Measurements from ENCODE around the gene SH3TC2. TPM values are rescaled to one million over a fixed set of nuclear protein-coding genes. Genes with fewer than 3 reads are reported as not detected.
A peak's percentile ranks its signal among the peaks of the same experiment; 100 is the strongest.

SH3TC2 gene
- total RNA-seq, 1 experiment from 2014 or later: 32.0 TPM

- no peak for TF ChIP-seq EZH2phosphoT487 (IDR thresholded peaks at IDR 0.05; ENCODE audit: borderline replicate concordance, low read length)
- TF ChIP-seq CTCF (conservative IDR thresholded peaks at IDR 0.05; ENCODE audit: low read depth, low read length): no peak
- no peak for TF ChIP-seq EZH2 (IDR thresholded peaks at IDR 0.05; ENCODE audit: low read length, unreplicated experiment)
- no TSS peak for BruUV-seq (replicated peaks)
- no peak overlapping the region for H3K4me3 ChIP-seq (ENCODE audit: low read length)
- H3K79me2 ChIP-seq (ENCODE audit: low read length): no peaks in the 10 kb centered on the region
- H2AFZ ChIP-seq (ENCODE audit: low read length): no peak overlapping the region; the same call in 1 of the 2 replicates
- CTCF ChIA-PET: interaction anchor here (0.9 to 3.4 kb wide), 11 partner anchors 27 to 265 kb away, joined by 3 to 17 read pairs (median 7); no protein-coding TSS in a partner anchor
- peaks cover 58% of the 10 kb centered on the region for H3K4me1 ChIP-seq (ENCODE audit: insufficient read depth, low read length)
- H4K20me1 ChIP-seq (ENCODE audit: low read length): no peaks in the 10 kb centered on the region
- no peaks in the 10 kb centered on the region for H3K36me3 ChIP-seq (ENCODE audit: low read depth, low read length)
- intact Hi-C loops (cut with micrococcal nuclease): loop anchor here (1.0 kb wide), 1 partner anchor 23 kb away; no protein-coding TSS in a partner anchor
- H3K27ac ChIP-seq (ENCODE audit: low read length): peak overlapping the region; percentile 2
- no peaks in the 10 kb centered on the region for H3F3A ChIP-seq (ENCODE audit: low read length, unreplicated experiment)
- DNase-seq: peak; percentile 49
- POLR2A ChIA-PET (ENCODE audit: unreplicated experiment): interaction anchor here (0.6 to 1.4 kb wide), 8 partner anchors 18 to 170 kb away, joined by 3 to 11 read pairs (median 4); partner anchors contain the start of gene ADRB2
- ATAC-seq: peak; percentile 58
- H3K9ac ChIP-seq (ENCODE audit: low read length): no peak overlapping the region
- H3K27me3 ChIP-seq (ENCODE audit: low read length): no peaks in the 10 kb centered on the region
- no peaks in the 10 kb centered on the region for H3K9me3 ChIP-seq (ENCODE audit: low read length)
- 0 out of 2 replicates have a peak, but pooled peaks cover 4% of the 10 kb centered on the region for H3K9me2 ChIP-seq (replicated peaks; ENCODE audit: low read length)
- 0 out of 2 replicates have a peak overlapping the region, but pooled peaks have one; percentile 7 for H3K4me2 ChIP-seq (ENCODE audit: low read length)
These were observed 66.6 kb downstream of the SH3TC2 start for GRCh38 chr5:148996270-148996669.

- H3K79me2 ChIP-seq (ENCODE audit: low read length): no peaks in the 10 kb centered on the region
- no peaks in the 10 kb centered on the region for H3K27me3 ChIP-seq (ENCODE audit: low read length)
- 0 out of 2 replicates have a peak overlapping the region, but pooled peaks have one; percentile 2 for H3K27ac ChIP-seq (ENCODE audit: low read length)
- TSS peak; percentile 53 for BruUV-seq (replicated peaks)
- TF ChIP-seq EZH2phosphoT487 (IDR thresholded peaks at IDR 0.05; ENCODE audit: borderline replicate concordance, low read length): no peak
- no peak for TF ChIP-seq EZH2 (IDR thresholded peaks at IDR 0.05; ENCODE audit: low read length, unreplicated experiment)
- no peak for TF ChIP-seq CTCF (conservative IDR thresholded peaks at IDR 0.05; ENCODE audit: low read depth, low read length)
- 0 out of 2 replicates have a peak overlapping the region, but pooled peaks have one; percentile 7 for H3K4me2 ChIP-seq (ENCODE audit: low read length)
- H4K20me1 ChIP-seq (ENCODE audit: low read length): no peaks in the 10 kb centered on the region
- H3K9ac ChIP-seq (ENCODE audit: low read length): no peak overlapping the region
- H3F3A ChIP-seq (ENCODE audit: low read length, unreplicated experiment): no peaks in the 10 kb centered on the region
- peaks cover 54% of the 10 kb centered on the region for H3K4me1 ChIP-seq (ENCODE audit: insufficient read depth, low read length)
- H3K36me3 ChIP-seq (ENCODE audit: low read depth, low read length): no peaks in the 10 kb centered on the region
- intact Hi-C loops (cut with micrococcal nuclease): loop anchor here (1.0 kb wide), 1 partner anchor 22 kb away; no protein-coding TSS in a partner anchor
- 0 out of 2 replicates have a peak, but pooled peaks cover 4% of the 10 kb centered on the region for H3K9me2 ChIP-seq (replicated peaks; ENCODE audit: low read length)
- POLR2A ChIA-PET (ENCODE audit: unreplicated experiment): interaction anchor here (0.6 to 1.3 kb wide), 7 partner anchors 17 to 170 kb away, joined by 3 to 13 read pairs (median 4); partner anchors contain the start of gene ADRB2
- ATAC-seq (peak; percentile 8), DNase-seq (no peak)
- no peak overlapping the region for H2AFZ ChIP-seq (ENCODE audit: low read length)
- CTCF ChIA-PET: interaction anchor here (1.0 to 3.4 kb wide), 8 partner anchors 26 to 264 kb away, joined by 5 to 17 read pairs (median 8); no protein-coding TSS in a partner anchor
- H3K4me3 ChIP-seq (ENCODE audit: low read length): no peak overlapping the region
- H3K9me3 ChIP-seq (ENCODE audit: low read length): no peaks in the 10 kb centered on the region
These were observed 67.1 kb downstream of the SH3TC2 start for GRCh38 chr5:148995791-148996190.
